Type B pancreatic cell (in vitro differentiated cells): ENCODE data around the gene OR51F1. TPM values are rescaled to one million over a fixed set of nuclear protein-coding genes. Genes with fewer than 3 reads are reported as not detected.

ENCODE experiments used
- DNase-seq: peaks from one replicate; pipeline ENCODE4 v3.0.0; 2021; ENCODE audit warnings: mixed read lengths; ENCODE audit not compliant: unreplicated experiment; ENCODE audit errors: extremely low spot score
- H3K27ac Mint-ChIP-seq: 2 replicates; pipeline ENCODE4 v1.8.0; 2021; ENCODE audit warnings: mild to moderate bottlenecking, mixed read lengths
- H3K27me3 Mint-ChIP-seq: 2 replicates; pipeline ENCODE4 v1.8.0; 2021; ENCODE audit warnings: mixed read lengths
- H3K36me3 Mint-ChIP-seq: 2 replicates; pipeline ENCODE4 v1.8.0; 2021; ENCODE audit warnings: mixed read lengths
- H3K4me1 Mint-ChIP-seq: one replicate; pipeline ENCODE4 v1.8.0; 2021; ENCODE audit warnings: mixed read lengths; ENCODE audit not compliant: unreplicated experiment
- H3K4me3 Mint-ChIP-seq: 2 replicates; pipeline ENCODE4 v1.8.0; 2021; ENCODE audit warnings: mild to moderate bottlenecking, mixed read lengths
- H3K9me3 Mint-ChIP-seq: 2 replicates; pipeline ENCODE4 v1.8.0; 2021; ENCODE audit warnings: mixed read lengths
- CTCF ChIP-seq: fragments of 200-600 bp; sonication (generic); conservative IDR thresholded peaks from 2 replicates; pipeline ENCODE4 v1.5.0; 2021; ENCODE audit warnings: antibody characterized with exemption, mild to moderate bottlenecking
- total RNA-seq: library from RNA; stranded (reverse); gene quantifications from 2 replicates; pipeline ENCODE4 v1.2.1, GENCODE V29; 2021; ENCODE audit warnings: low replicate concordance

The OR51F1 gene
- total RNA-seq, 1 donor from 2014 or later, result not detected

- Mint-ChIP-seq H3K27ac (no peak overlapping the region), H3K36me3 (no peaks in the 10 kb centered on the region), H3K4me1 (no peaks in the 10 kb centered on the region), H3K9me3 (no peaks in the 10 kb centered on the region), H3K4me3 (no peak overlapping the region), H3K27me3 (no peaks in the 10 kb centered on the region)
- no peak for DNase-seq
- TF ChIP-seq CTCF, result no peak
Observed at GRCh38 chr11:4797206-4797605, 27.5 kb upstream of the OR51F1 start.

GRCh38 chr11:4782454-4782853, 12.7 kb upstream of the OR51F1 start:
- no peak for TF ChIP-seq CTCF
- H3K27ac Mint-ChIP-seq, result no peak overlapping the region
- no peaks in the 10 kb centered on the region for H3K36me3 Mint-ChIP-seq
- no peaks in the 10 kb centered on the region for H3K9me3 Mint-ChIP-seq
- no peak for DNase-seq
- H3K4me1 Mint-ChIP-seq, result no peaks in the 10 kb centered on the region
- H3K27me3 Mint-ChIP-seq, result peaks cover 5% of the 10 kb centered on the region
- H3K4me3 Mint-ChIP-seq, result no peak overlapping the region

GRCh38 chr11:4768094-4768493, 1.6 kb downstream of the OR51F1 start:
- TF ChIP-seq CTCF, result no peak
- Mint-ChIP-seq H3K27ac (no peak overlapping the region), H3K4me1 (no peaks in the 10 kb centered on the region), H3K9me3 (no peaks in the 10 kb centered on the region), H3K4me3 (no peak overlapping the region), H3K27me3 (no peaks in the 10 kb centered on the region), H3K36me3 (no peaks in the 10 kb centered on the region)
- no peak for DNase-seq

- no peaks in the 10 kb centered on the region for H3K36me3 Mint-ChIP-seq
- H3K4me1 Mint-ChIP-seq, result no peaks in the 10 kb centered on the region
Observed at GRCh38 chr11:4766420-4767043, 3.2 kb downstream of the OR51F1 start.

GRCh38 chr11:4763096-4763495, 6.6 kb downstream of the OR51F1 start:
- Mint-ChIP-seq H3K27me3 (no peaks in the 10 kb centered on the region), H3K27ac (no peak overlapping the region), H3K4me3 (no peak overlapping the region), H3K4me1 (no peaks in the 10 kb centered on the region), H3K9me3 (no peaks in the 10 kb centered on the region), H3K36me3 (no peaks in the 10 kb centered on the region)
- DNase-seq, result no peak
- TF ChIP-seq CTCF, result no peak

More at GRCh38 chr11:4766420-4767043, 3.2 kb downstream of the OR51F1 start:
- no peaks in the 10 kb centered on the region for H3K27me3 Mint-ChIP-seq
- no peaks in the 10 kb centered on the region for H3K9me3 Mint-ChIP-seq
- no peak overlapping the region for H3K27ac Mint-ChIP-seq
- DNase-seq, result no peak
- no peak for TF ChIP-seq CTCF
- no peak overlapping the region for H3K4me3 Mint-ChIP-seq

GRCh38 chr11:4751201-4751600, 18.5 kb downstream of the OR51F1 start:
- no peaks in the 10 kb centered on the region for H3K36me3 Mint-ChIP-seq
- H3K27ac Mint-ChIP-seq, result no peak overlapping the region
- H3K4me3 Mint-ChIP-seq, result no peak overlapping the region
- peaks cover 10% of the 10 kb centered on the region for H3K27me3 Mint-ChIP-seq
- no peak for DNase-seq
- H3K4me1 Mint-ChIP-seq, result no peaks in the 10 kb centered on the region
- TF ChIP-seq CTCF, result no peak
- no peaks in the 10 kb centered on the region for H3K9me3 Mint-ChIP-seq
